ENCODE results near the gene SULF2. TPM values are rescaled to one million over a fixed set of nuclear protein-coding genes. Genes with fewer than 3 reads are reported as not detected.

Gene SULF2
- total RNA-seq, 1 donor from 2014 or later: 94.5 TPM

DNA sequence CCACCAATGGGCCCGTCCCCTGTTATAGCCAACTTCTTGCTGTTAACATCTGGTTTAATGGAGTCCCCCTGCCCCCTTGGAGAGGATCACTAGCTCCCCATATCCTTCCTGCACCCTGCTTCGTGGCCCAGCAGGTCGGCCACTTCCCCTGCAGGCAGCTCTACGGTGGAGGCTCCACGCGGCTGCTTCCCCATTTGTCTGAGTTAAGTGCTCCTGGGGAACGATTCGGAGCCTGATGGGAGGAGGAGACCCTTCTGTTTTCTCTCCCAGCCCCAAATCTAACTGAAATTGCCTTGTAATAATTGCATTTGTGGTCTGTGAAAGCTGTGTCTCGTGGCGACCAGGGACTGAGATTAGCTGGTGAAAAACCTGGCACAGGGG, 74.6 kb downstream of the SULF2 start:
- H3K4me1 Mint-ChIP-seq (ENCODE audit: low read depth): peaks cover 5% of the 10 kb centered on the region
- H3K27me3 Mint-ChIP-seq: no peaks in the 10 kb centered on the region
- H3K27ac Mint-ChIP-seq: no peak overlapping the region
- H3K4me3 Mint-ChIP-seq (ENCODE audit: low read depth): no peak overlapping the region
- peaks cover 12% of the 10 kb centered on the region for H3K36me3 Mint-ChIP-seq (ENCODE audit: insufficient read depth)
- H3K9me3 Mint-ChIP-seq (ENCODE audit: low read depth): no peaks in the 10 kb centered on the region
- TF ChIP-seq, protein P1, sequence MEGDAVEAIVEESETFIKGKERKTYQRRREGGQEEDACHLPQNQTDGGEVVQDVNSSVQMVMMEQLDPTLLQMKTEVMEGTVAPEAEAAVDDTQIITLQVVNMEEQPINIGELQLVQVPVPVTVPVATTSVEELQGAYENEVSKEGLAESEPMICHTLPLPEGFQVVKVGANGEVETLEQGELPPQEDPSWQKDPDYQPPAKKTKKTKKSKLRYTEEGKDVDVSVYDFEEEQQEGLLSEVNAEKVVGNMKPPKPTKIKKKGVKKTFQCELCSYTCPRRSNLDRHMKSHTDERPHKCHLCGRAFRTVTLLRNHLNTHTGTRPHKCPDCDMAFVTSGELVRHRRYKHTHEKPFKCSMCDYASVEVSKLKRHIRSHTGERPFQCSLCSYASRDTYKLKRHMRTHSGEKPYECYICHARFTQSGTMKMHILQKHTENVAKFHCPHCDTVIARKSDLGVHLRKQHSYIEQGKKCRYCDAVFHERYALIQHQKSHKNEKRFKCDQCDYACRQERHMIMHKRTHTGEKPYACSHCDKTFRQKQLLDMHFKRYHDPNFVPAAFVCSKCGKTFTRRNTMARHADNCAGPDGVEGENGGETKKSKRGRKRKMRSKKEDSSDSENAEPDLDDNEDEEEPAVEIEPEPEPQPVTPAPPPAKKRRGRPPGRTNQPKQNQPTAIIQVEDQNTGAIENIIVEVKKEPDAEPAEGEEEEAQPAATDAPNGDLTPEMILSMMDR (IDR thresholded peaks at IDR 0.05; ENCODE audit: unreplicated experiment): no peak
- DNase-seq (ENCODE audit: low spot score, unreplicated experiment): no peak

DNA sequence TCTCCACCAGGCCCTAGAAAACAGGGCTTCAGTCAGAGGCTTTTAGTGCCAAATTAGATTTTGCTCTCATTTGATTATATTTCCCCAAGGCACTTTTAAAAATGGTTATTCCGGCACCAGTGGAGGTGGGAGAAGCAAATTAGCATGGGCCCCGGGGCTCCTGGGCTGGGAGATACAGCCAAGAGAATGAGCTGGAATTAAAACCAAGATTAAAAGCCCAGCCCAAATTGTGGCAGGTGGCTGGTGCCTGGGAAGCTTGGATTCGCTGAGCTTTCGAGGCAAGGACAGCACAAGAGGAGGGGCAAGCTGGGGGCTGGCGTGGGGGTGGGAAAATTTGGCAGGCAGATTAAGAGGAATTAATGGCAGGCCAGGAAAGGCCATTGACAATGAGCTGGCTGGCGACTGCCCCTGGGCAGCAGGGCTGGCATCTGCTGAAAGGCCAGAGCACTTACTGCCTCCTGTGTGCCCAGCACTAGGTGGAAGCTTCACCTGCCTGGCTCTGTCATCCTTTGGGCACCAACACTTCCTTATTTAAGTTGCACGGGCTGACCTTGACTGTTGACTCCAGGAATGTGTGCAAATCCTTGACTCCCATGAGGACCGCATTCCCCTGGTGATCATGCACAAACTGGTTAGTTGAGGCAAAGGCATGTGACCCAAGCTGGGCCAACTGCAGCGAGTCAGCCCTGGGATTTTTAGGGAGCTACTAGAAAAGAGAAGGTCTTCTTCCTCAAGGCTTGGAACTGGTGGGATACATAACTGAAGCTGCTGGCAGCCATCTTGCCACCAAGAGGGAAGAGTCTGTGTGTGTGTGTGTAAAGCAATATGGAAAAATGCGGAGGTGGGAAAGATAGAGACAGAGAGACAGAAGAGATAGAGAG, 76.1 kb downstream of the SULF2 start:
- H3K36me3 Mint-ChIP-seq (ENCODE audit: insufficient read depth): peaks cover 11% of the 10 kb centered on the region
- H3K4me1 Mint-ChIP-seq (ENCODE audit: low read depth): peaks cover 5% of the 10 kb centered on the region
- no peak overlapping the region for H3K4me3 Mint-ChIP-seq (ENCODE audit: low read depth)
- no peaks in the 10 kb centered on the region for H3K27me3 Mint-ChIP-seq
- no peak overlapping the region for H3K27ac Mint-ChIP-seq
- TF ChIP-seq, protein P1 (IDR thresholded peaks at IDR 0.05; ENCODE audit: unreplicated experiment): no peak
- H3K9me3 Mint-ChIP-seq (ENCODE audit: low read depth): no peaks in the 10 kb centered on the region
- no peak for DNase-seq (ENCODE audit: low spot score, unreplicated experiment)

DNA sequence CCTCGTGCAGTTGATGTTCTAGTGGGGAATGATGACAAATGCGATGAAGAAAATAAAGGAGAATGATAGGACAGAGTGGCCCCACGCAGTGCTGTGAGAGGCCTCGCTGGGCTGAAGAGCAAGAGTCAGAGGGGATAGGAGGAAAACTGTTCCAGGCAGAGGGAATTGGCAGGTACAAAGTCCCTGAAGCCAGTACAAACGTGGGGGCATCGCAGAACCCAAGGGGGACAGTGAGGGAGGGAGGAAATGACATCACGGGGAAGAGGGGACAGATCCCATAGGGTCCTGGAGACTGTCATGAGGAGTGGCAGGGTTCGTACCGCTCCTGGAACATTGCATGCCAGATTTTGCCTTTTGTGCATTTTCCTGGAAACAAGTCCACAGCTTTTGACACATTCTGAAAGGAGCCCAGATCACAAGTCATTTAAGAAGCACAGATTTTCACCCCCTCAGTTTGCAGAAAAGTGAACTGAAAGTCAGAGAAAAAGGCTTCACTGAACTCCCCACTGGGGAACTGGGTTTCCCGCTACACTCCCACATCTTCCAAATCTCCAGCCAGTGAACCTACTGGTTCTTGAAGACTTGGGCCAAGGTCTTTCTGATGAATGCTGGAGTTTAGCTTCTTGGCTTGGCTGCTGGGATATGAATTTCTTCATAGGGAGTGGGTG, 77.0 kb downstream of the SULF2 start:
- DNase-seq (ENCODE audit: low spot score, unreplicated experiment): no peak
- H3K36me3 Mint-ChIP-seq (ENCODE audit: insufficient read depth): peaks cover 11% of the 10 kb centered on the region
- H3K27me3 Mint-ChIP-seq: no peaks in the 10 kb centered on the region
- no peaks in the 10 kb centered on the region for H3K9me3 Mint-ChIP-seq (ENCODE audit: low read depth)
- H3K4me3 Mint-ChIP-seq (ENCODE audit: low read depth): no peak overlapping the region
- peaks cover 6% of the 10 kb centered on the region for H3K4me1 Mint-ChIP-seq (ENCODE audit: low read depth)
- TF ChIP-seq, protein P1 (IDR thresholded peaks at IDR 0.05; ENCODE audit: unreplicated experiment): no peak
- no peak overlapping the region for H3K27ac Mint-ChIP-seq

DNA sequence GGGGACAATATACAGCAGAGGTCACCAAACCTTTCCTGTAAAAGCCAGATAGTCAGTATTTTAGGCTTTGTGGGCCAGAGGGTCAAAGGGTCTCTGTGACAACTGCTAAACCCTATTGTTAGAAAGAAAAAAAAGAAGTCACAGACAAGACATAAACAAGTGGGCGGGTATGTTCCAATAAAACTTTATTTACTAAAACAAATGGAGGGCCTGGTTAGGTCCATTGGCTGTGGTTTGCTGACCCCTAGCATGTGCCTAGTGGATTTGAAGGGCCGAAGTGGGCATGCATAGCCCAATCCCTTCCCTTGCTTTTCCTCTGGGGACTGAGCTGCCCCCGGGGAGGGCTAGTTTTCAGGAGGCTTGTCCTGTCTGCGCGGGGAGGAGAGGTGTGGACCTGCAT, 78.9 kb downstream of the SULF2 start:
- Mint-ChIP-seq H3K4me3 (ENCODE audit: low read depth) (no peak overlapping the region), H3K27ac (no peak overlapping the region), H3K27me3 (no peaks in the 10 kb centered on the region), H3K4me1 (ENCODE audit: low read depth) (peaks cover 4% of the 10 kb centered on the region), H3K9me3 (ENCODE audit: low read depth) (no peaks in the 10 kb centered on the region), H3K36me3 (ENCODE audit: insufficient read depth) (peaks cover 15% of the 10 kb centered on the region)
- TF ChIP-seq, protein P1 (IDR thresholded peaks at IDR 0.05; ENCODE audit: unreplicated experiment): no peak
- no peak for DNase-seq (ENCODE audit: low spot score, unreplicated experiment)

DNA sequence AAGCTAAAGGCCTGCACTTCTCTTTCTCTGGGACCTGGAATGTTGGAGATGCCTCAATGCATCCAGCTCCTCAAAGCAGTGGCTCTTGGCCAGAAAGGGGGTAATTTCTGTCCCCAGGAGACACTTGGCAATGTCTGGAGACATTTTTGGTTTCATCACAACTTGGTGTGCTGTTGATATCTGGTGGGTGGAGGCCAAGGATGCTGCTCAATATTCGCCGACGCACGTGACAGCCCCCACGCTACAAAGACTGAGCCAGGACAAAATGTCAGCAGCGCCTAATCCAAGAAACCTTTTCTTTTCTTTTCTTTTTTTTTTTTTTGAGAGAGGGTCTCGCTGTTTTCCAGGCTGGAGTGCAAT, 79.8 kb downstream of the SULF2 start:
- Mint-ChIP-seq H3K9me3 (ENCODE audit: low read depth) (no peaks in the 10 kb centered on the region), H3K27ac (no peak overlapping the region), H3K4me3 (ENCODE audit: low read depth) (no peak overlapping the region), H3K27me3 (no peaks in the 10 kb centered on the region), H3K4me1 (ENCODE audit: low read depth) (peaks cover 1% of the 10 kb centered on the region), H3K36me3 (ENCODE audit: insufficient read depth) (peaks cover 19% of the 10 kb centered on the region)
- TF ChIP-seq, protein P1 (IDR thresholded peaks at IDR 0.05; ENCODE audit: unreplicated experiment): no peak
- DNase-seq (ENCODE audit: low spot score, unreplicated experiment): no peak
